HG03159 (cell line): ENCODE measurements around the gene FER1L5.

Experiments used
- ATAC-seq: cut with Tn5 transposase; IDR thresholded peaks from one replicate; pipeline ENCODE4 v1.9.1; 2021; ENCODE audit warnings: mild to moderate bottlenecking, moderate library complexity; ENCODE audit not compliant: unreplicated experiment

FER1L5 gene

GRCh38 chr2:96642564-96643360 is at the start of gene FER1L5:
Gene FER1L5, plus strand, starts transcription at chr2:96642764. Its CDS starts 73 bp downstream, at chr2:96642837.
- ATAC-seq: no peak

- no peak for ATAC-seq
Measured at GRCh38 chr2:96594282-96594681, 48.3 kb upstream of the FER1L5 start.

- ATAC-seq: no peak
Measured at GRCh38 chr2:96594691-96595152, 47.8 kb upstream of the FER1L5 start.

- no peak for ATAC-seq
Measured at GRCh38 chr2:96596596-96596995, 46.0 kb upstream of the FER1L5 start.

GRCh38 chr2:96599941-96600340 is 42.6 kb upstream of the FER1L5 start:
- no peak for ATAC-seq

GRCh38 chr2:96601382-96602292 is 40.9 kb upstream of the FER1L5 start:
- ATAC-seq: no peak

GRCh38 chr2:96602330-96602823 is 40.2 kb upstream of the FER1L5 start:
- ATAC-seq: no peak

- ATAC-seq: no peak
Measured at GRCh38 chr2:96604104-96604503, 38.5 kb upstream of the FER1L5 start.

- no peak for ATAC-seq
Measured at GRCh38 chr2:96608469-96609455, 33.8 kb upstream of the FER1L5 start.

GRCh38 chr2:96616128-96616527 is 26.4 kb upstream of the FER1L5 start:
- ATAC-seq: no peak

- ATAC-seq: no peak
Measured at GRCh38 chr2:96616535-96616934, 26.0 kb upstream of the FER1L5 start.

GRCh38 chr2:96617012-96617411 is 25.6 kb upstream of the FER1L5 start:
- ATAC-seq: no peak

GRCh38 chr2:96618596-96619283 is 23.8 kb upstream of the FER1L5 start:
- ATAC-seq: no peak

- no peak for ATAC-seq
Measured at GRCh38 chr2:96622544-96622943, 20.0 kb upstream of the FER1L5 start.

GRCh38 chr2:96623116-96623515 is 19.4 kb upstream of the FER1L5 start:
- no peak for ATAC-seq

- ATAC-seq: no peak
Measured at GRCh38 chr2:96625571-96626552, 16.7 kb upstream of the FER1L5 start.

- ATAC-seq: no peak
Measured at GRCh38 chr2:96626553-96626942, 16.0 kb upstream of the FER1L5 start.

GRCh38 chr2:96631804-96632435 is 10.6 kb upstream of the FER1L5 start:
- no peak for ATAC-seq
